ENCODE data around the gene JMJD7.

DNA sequence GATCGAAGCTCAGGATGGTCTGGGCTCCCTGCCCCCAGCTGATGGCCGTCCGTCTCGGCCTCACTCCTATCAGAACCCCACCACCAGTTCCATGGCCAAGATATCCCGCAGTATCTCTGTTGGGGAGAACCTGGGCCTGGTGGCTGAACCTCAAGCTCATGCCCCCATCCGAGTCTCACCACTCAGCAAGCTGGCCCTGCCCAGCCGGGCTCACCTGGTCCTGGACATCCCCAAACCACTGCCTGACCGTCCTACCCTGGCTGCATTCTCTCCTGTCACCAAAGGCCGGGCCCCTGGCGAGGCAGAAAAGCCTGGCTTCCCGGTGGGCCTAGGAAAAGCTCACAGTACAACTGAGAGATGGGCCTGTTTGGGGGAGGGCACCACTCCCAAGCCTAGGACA lies 4.4 kb upstream of the JMJD7 start:
- TF ChIP-seq, protein P1, sequence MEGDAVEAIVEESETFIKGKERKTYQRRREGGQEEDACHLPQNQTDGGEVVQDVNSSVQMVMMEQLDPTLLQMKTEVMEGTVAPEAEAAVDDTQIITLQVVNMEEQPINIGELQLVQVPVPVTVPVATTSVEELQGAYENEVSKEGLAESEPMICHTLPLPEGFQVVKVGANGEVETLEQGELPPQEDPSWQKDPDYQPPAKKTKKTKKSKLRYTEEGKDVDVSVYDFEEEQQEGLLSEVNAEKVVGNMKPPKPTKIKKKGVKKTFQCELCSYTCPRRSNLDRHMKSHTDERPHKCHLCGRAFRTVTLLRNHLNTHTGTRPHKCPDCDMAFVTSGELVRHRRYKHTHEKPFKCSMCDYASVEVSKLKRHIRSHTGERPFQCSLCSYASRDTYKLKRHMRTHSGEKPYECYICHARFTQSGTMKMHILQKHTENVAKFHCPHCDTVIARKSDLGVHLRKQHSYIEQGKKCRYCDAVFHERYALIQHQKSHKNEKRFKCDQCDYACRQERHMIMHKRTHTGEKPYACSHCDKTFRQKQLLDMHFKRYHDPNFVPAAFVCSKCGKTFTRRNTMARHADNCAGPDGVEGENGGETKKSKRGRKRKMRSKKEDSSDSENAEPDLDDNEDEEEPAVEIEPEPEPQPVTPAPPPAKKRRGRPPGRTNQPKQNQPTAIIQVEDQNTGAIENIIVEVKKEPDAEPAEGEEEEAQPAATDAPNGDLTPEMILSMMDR (IDR thresholded peaks at IDR 0.05) = no peak
- TF ChIP-seq POLR2A (IDR thresholded peaks at IDR 0.05) = no peak
